Effector memory CD8-positive, alpha-beta T cell (primary cell): ENCODE data around the gene SIAH3.
A peak's percentile ranks its signal among the peaks of the same experiment; 100 is the strongest.

ENCODE experiments used
- ATAC-seq: fragments of 150-1000 bp; cut with Tn5 transposase; replicated peaks from 2 replicates; pipeline ENCODE4 v1.10.0; 2021; ENCODE audit warnings: mild to moderate bottlenecking, moderate library complexity
- DNase-seq, 3 experiments: peaks; one replicate each; pipeline ENCODE4 v3.0.0; 2021
- H3K27ac Mint-ChIP-seq, 2 donors: one replicate each; pipeline ENCODE4 v1.8.0; 2022; ENCODE audit warnings: mild to moderate bottlenecking in 2 of 2, mixed read lengths in 2 of 2, moderate library complexity in 2 of 2
- H3K27me3 Mint-ChIP-seq, 2 donors: one replicate each; pipeline ENCODE4 v1.8.0; 2022; ENCODE audit warnings: mixed read lengths in 2 of 2
- H3K36me3 Mint-ChIP-seq: one replicate; pipeline ENCODE4 v1.8.0; 2022; ENCODE audit warnings: mild to moderate bottlenecking, moderate library complexity, mixed read lengths; ENCODE audit not compliant: insufficient read depth
- H3K4me1 Mint-ChIP-seq, 2 donors: one replicate each; pipeline ENCODE4 v1.8.0; 2022; ENCODE audit warnings: low read depth in 2 of 2, mixed read lengths in 2 of 2
- H3K4me3 Mint-ChIP-seq, 2 donors: one replicate each; pipeline ENCODE4 v1.8.0; 2022; ENCODE audit warnings: mild to moderate bottlenecking in 2 of 2, mixed read lengths in 2 of 2, moderate library complexity in 2 of 2
- H3K9me3 Mint-ChIP-seq, 2 donors: one replicate each; pipeline ENCODE4 v1.8.0; 2022; ENCODE audit warnings: mixed read lengths in 2 of 2

SIAH3 gene

DNA sequence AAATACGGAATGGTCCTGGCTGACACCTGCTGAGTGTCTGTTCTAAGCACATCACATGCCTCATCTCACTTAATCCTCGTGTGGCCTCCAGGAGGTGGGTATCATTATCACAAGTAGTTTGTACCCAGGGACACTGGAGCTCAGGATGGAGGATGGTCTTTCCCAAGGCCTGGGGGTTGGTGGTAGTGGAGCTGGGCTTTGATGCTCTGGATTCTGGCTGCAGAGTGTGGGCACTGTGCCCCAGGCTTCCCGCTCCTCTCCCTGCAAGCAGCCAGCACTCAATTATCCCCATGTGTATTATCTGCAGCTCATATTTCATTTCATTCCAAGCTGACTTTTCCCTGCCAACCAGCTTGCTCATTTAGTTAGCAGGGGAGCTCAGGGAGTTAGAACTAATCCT is 52.1 kb downstream of the SIAH3 start:
- DNase-seq = no peak
- no peak overlapping the region for H3K27ac Mint-ChIP-seq
- no peak for ATAC-seq

DNA sequence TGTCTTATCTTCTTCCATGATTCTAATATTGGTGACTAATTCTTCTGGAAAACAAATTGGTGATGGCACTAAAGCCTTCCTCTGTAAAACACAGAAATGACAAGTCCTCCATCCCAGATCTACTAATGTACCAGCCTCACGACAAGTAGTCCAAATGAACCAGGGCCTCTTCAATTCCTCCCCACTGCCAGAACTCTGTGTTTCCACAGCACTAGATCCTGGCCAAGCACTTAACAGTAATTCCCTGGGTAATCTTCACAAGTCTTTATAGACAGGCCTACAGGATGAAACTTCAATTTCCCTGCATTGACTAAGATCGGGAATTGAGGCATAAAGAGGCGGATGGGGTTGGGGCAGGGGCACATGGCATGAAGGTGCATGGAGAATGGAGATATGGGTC is 52.7 kb downstream of the SIAH3 start:
- Mint-ChIP-seq H3K27me3 (peaks cover 13 to 53% of the 10 kb centered on the region in 2 donors), H3K4me3 (no peak overlapping the region), H3K27ac (no peak overlapping the region), H3K36me3 (peaks cover 3% of the 10 kb centered on the region), H3K9me3 (no peaks in the 10 kb centered on the region), H3K4me1 (no peaks in the 10 kb centered on the region)
- no peak for ATAC-seq
- no peak for DNase-seq

More for the DNA sequence above, 52.1 kb downstream of the SIAH3 start:
- Mint-ChIP-seq H3K4me1 (no peaks in the 10 kb centered on the region), H3K36me3 (peaks cover 3% of the 10 kb centered on the region), H3K4me3 (no peak overlapping the region), H3K9me3 (no peaks in the 10 kb centered on the region), H3K27me3 (peaks cover 13 to 47% of the 10 kb centered on the region in 2 donors)

DNA sequence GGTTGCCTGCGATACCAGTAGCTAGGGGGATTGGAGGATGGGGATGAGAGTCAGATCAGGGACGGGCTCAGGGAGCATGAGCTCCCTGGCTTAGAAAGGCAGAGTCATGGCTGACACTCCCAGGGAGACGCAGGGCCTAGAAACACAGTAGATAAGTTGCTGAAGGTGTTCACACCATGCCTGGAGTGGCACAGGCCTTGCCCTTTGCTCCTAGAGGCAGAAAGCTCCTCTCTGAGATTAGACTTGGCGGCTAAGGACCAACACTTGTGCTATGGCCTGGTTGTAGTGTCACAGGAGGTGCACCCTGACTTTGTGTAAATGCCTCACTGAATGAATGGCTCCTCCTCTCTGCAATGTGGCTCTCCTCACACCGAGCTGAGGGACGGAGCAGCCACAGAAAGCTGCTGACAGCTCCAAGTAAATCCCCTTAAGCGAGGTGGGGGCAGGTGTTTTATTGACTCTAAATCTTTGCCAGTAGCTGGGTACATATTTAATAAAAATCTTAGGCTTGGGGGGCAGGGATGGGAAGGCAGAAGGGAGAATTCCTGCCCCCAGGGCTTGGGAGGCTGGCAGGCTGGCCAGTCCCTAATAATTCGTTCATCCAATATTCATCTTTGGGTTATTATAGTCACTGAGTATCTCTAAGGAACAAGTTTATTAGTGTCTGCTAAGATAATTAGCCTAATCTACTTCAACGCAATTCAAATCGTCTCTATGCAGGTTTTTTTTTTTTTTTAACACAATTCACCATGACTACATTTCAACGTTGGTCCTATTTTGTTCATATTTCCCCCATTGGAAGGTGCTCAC is 54.9 kb downstream of the SIAH3 start:
- no peak for ATAC-seq
- DNase-seq = no peak
- peaks cover 17 to 62% of the 10 kb centered on the region in 2 donors for H3K27me3 Mint-ChIP-seq
- H3K9me3 Mint-ChIP-seq = peaks cover 0 to 3% of the 10 kb centered on the region in 2 donors
- H3K36me3 Mint-ChIP-seq = no peaks in the 10 kb centered on the region
- no peak overlapping the region for H3K27ac Mint-ChIP-seq
- H3K4me3 Mint-ChIP-seq = no peak overlapping the region
- H3K4me1 Mint-ChIP-seq = peaks cover 0 to 4% of the 10 kb centered on the region in 2 donors

DNA sequence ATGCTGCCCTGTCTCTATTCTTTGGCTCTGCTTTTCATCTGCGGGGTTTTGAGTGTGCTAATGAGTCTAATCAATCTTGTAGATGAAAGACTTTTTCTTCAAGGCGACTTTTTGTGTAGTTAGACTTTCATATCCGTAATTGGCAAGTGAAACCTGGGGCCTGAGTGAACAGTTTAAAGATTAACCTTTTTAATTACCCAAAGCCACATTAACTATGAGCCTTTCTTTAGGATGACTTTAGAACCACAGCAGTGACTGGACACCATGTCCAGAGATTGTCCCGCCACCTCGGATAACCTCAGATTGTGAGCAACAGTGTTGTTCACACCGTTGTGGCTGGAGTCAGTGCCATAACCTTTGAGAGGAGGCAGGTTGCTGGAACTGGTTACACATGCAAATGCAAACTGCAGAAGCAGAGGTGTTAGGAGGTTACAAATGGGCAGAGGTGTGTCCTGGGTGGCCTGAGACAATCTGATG is 58.7 kb downstream of the SIAH3 start:
- DNase-seq = no peak
- H3K36me3 Mint-ChIP-seq = peaks cover 3% of the 10 kb centered on the region
- H3K9me3 Mint-ChIP-seq = peaks cover 0 to 3% of the 10 kb centered on the region in 2 donors
- no peak for ATAC-seq
- no peak overlapping the region for H3K27ac Mint-ChIP-seq
- peaks cover 7 to 54% of the 10 kb centered on the region in 2 donors for H3K27me3 Mint-ChIP-seq
- no peak overlapping the region for H3K4me3 Mint-ChIP-seq
- peaks cover 0 to 4% of the 10 kb centered on the region in 2 donors for H3K4me1 Mint-ChIP-seq

DNA sequence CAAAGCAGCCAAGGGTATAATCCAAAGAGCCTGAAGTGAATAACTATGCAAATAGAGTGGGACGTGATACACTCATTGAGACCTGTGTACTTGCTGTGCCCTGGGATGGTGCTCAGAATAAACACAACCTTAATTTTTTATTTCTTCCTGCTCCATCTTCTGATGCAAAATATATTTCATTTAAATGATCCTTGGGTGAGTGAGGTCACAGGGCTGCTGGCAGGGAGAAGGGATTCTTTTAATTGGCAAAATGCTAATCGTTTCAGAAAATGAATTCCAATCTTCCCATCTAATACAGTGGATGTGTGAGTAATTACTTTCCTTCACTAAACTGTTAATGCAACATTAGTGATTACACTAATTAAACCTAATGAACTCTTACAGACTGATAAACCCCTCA is 63.5 kb downstream of the SIAH3 start:
- Mint-ChIP-seq H3K27ac (no peak overlapping the region), H3K36me3 (peaks cover 3% of the 10 kb centered on the region)

DNA sequence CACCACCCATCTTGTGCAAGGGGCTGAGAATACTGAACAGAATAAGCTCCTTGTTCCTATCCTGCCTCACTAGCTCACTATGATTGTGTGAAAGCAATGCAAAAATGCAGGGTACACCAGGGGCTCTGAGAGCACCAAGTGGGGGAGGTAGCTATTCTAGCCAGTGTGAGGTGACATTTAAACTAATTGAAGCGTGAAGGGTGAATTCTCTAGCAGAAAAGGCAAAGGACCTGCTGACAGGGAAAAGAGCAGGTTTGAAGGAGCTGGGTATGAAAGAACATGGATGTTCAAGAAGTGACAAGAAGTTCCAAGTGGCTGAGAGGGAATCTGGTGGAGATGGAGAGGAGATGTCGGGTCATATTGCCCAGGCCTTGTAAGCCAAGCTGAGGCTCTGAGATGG is 64.2 kb downstream of the SIAH3 start:
- H3K9me3 Mint-ChIP-seq = no peaks in the 10 kb centered on the region
- H3K27ac Mint-ChIP-seq = no peak overlapping the region
- H3K4me3 Mint-ChIP-seq = no peak overlapping the region
- no peak for ATAC-seq
- H3K27me3 Mint-ChIP-seq = peaks cover 25 to 73% of the 10 kb centered on the region in 2 donors
- no peak for DNase-seq
- H3K36me3 Mint-ChIP-seq = peaks cover 3% of the 10 kb centered on the region
- peaks cover 0 to 11% of the 10 kb centered on the region in 2 donors for H3K4me1 Mint-ChIP-seq

More for the DNA sequence above, 63.5 kb downstream of the SIAH3 start:
- Mint-ChIP-seq H3K4me3 (no peak overlapping the region), H3K27me3 (peaks cover 25 to 70% of the 10 kb centered on the region in 2 donors), H3K9me3 (no peaks in the 10 kb centered on the region), H3K4me1 (peaks cover 0 to 11% of the 10 kb centered on the region in 2 donors)
- no peak for ATAC-seq
- no peak for DNase-seq

DNA sequence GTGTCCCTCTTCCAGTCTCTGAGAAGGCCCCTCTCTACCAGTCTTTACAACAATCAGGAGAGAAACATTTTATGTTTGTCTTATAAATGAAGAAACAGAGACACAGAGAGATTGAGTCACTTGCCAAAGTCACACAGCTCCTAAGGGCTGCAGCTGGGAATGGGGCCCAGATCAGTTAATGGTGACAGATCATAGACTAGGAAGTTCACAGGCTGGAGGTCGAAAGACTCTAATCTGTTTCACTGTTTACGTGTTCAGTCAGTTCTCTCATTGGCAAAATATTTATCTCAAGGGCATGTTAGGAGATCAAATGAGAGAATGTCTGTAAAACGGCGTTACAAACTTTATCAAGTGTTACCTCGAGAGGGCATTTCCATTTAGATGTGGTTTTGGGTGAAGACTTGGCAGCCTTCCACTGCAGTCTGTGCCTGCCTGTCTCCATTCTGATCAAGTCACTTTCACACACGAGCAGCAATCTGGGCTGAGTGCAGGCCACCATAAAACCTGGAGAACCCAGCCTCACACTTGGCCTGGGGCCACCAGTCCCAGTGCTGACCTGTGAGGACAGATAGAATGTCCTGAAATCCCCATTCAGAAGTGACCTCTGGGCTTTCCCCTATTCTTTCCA is 65.1 kb downstream of the SIAH3 start:
- Mint-ChIP-seq H3K4me3 (no peak overlapping the region), H3K9me3 (no peaks in the 10 kb centered on the region)
- no peak for ATAC-seq

DNA sequence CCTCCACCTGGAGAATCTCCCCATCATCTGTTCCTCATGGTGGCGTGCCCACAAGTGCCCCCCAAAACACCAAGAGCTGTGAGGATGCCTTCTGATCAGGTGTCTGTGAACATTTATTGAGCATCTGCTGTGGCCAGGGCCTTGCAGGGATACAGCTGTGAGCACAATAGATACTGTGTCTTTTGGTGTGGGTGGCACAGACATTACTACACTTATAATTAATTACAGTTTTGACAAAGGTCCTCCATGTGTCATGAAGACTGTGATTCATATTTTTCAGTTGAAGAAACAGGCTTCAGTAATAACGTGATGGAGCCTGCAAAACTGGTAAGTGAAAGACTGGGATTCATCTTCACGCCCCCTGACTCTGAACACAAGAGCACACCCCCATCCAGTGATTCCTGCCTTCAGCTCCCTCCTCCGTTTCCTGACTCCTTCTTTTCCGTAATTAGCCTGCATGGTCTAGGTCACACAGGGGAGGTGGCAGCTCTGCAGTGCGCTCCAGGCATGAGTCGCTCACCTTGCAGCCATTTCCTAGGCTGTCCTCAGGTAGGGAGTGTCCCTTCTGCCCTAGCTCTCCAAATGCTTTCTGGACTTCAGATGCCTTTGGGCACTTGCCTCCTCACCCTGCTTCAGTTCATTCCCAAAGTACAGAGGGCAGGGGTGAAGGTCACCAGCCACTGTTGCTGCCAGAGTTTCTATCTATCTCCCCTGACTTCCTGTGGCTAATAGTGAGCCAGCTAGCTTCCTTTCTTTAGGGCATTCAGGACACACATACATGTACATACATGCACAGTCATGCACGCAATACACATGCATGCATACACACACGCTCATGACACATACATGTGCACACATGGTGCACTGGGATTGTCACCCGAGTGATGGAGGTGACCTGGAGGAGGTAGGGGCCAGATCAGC is 66.5 kb downstream of the SIAH3 start:
- no peak overlapping the region for H3K4me3 Mint-ChIP-seq
- H3K36me3 Mint-ChIP-seq = no peaks in the 10 kb centered on the region
- peaks cover 0 to 7% of the 10 kb centered on the region in 2 donors for H3K4me1 Mint-ChIP-seq
- peak overlapping the region in 1 of 2 donors; percentile 50 for H3K27ac Mint-ChIP-seq
- no peaks in the 10 kb centered on the region for H3K9me3 Mint-ChIP-seq
- H3K27me3 Mint-ChIP-seq = peaks cover 27 to 75% of the 10 kb centered on the region in 2 donors
- no peak for DNase-seq
- no peak for ATAC-seq

More for the DNA sequence above, 65.1 kb downstream of the SIAH3 start:
- Mint-ChIP-seq H3K27ac (no peak overlapping the region), H3K27me3 (peaks cover 28 to 73% of the 10 kb centered on the region in 2 donors), H3K36me3 (peaks cover 2% of the 10 kb centered on the region), H3K4me1 (peaks cover 0 to 7% of the 10 kb centered on the region in 2 donors)
- DNase-seq = no peak

DNA sequence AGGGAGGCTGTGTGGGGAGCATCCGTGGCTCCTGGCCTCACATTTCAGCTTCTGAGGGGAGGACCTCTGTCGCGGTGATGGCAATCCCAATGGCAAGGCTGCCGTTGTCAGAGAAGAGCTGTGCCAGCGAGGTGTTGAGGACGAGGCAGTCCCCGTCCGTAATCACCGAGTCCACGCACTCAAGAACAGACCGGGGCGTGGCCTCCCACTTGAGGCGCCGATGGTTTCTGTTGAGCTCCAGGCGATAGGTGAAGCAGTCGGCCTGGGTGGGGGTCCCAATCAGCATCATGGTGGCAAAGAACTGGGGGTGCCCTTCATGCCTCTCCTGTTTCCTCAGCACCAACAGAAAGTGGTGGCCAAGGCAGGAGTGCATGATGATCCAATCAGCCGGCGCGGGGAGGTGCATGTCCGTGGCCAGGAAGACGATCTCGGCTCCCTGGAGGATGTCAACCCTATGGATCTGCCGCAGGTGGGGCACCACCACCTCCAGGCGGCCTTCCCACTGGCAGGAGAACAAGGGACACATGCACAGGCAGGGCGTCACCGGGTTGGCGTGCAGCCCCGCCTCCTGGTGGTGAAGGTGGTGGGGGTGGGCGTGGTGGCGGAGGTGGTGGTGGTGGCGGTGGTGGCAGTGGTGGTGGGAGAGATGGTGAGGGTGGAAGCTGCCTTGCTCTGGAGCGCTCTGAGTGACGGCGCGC is 68.1 kb downstream of the SIAH3 start:
- H3K4me1 Mint-ChIP-seq = peaks cover 0 to 7% of the 10 kb centered on the region in 2 donors
- H3K9me3 Mint-ChIP-seq = no peaks in the 10 kb centered on the region
- DNase-seq (no peak), ATAC-seq (no peak)
- H3K4me3 Mint-ChIP-seq = no peak overlapping the region
- peaks cover 27 to 67% of the 10 kb centered on the region in 2 donors for H3K27me3 Mint-ChIP-seq
- no peaks in the 10 kb centered on the region for H3K36me3 Mint-ChIP-seq
- H3K27ac Mint-ChIP-seq = no peak overlapping the region

DNA sequence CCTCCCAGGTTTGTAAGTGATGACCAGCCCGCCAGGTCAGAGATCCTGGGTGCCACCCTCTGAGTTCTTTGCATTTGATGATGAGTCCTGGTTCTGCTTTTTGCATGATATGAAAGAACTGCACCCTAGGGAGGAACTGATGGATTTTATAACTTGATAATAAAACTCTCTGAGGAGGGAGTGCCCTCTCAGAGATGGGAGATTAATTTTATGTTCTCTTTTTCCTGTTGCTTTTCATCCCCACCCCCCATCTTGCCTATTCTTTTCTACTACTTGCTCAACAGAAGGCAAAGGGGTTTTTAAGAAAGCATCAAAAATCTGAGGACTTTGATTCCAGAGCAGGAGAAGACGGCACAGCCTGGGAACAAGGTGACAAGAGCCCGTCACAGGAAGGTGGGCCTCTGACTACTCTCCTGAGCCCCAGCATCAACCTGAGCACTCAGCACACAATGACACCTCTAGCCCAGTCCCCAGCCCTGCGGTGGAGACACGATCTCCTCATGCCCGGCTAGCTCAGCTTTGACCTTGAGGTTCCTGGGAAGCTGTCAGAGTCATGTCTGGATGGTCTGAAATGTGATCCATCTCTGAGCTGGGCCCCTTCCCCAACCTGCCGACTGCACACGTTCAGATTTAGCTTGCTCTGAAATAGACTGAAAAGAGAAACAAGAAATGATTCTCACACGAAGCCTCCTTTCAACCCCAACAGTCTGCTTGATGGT is 69.1 kb downstream of the SIAH3 start:
- DNase-seq = no peak
- H3K27me3 Mint-ChIP-seq = peaks cover 27 to 57% of the 10 kb centered on the region in 2 donors
- H3K27ac Mint-ChIP-seq = no peak overlapping the region
- no peaks in the 10 kb centered on the region for H3K9me3 Mint-ChIP-seq
- H3K36me3 Mint-ChIP-seq = no peaks in the 10 kb centered on the region
- no peak for ATAC-seq
- no peak overlapping the region for H3K4me3 Mint-ChIP-seq
- peaks cover 0 to 7% of the 10 kb centered on the region in 2 donors for H3K4me1 Mint-ChIP-seq

DNA sequence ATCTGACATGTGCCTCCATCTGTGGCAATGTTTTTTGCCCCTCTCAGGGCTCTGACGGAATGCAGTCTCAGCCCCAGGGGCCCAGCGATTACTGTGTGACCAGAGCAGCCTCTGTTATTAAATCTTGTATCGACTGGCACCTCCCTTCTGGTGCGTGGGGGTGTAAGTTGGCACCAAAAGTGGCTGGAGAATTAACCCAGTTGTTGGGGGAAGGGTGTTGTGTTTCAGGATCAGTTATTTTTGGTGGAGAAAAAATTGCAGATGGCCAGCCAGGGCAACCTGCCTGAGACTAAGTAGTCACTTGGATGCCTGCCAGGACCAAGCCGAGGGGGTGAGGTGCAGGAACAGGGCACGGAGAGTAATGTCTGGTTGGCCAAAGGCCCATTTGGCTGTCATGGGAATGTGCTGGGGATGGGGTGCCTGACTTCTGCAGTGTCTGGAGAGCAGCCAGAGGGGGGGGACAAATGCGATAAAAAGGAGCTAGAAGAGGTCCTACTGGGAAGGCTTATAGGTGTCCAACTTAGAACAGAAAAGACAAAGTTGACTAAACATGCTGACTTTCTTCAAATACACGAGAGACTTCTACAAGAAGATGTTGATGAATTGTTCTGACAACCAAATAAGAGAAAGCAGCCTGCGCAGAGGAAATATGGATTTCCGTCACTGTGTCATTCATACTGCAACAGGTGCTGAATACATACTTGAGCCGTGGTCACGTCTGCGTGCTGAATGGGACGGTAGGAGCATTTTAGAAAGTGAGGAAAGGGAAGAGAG is 69.8 kb downstream of the SIAH3 start:
- Mint-ChIP-seq H3K36me3 (no peaks in the 10 kb centered on the region), H3K27ac (no peak overlapping the region), H3K27me3 (peaks cover 22 to 51% of the 10 kb centered on the region in 2 donors), H3K4me1 (peaks cover 0 to 5% of the 10 kb centered on the region in 2 donors), H3K9me3 (no peaks in the 10 kb centered on the region), H3K4me3 (no peak overlapping the region)
- ATAC-seq = no peak
- no peak for DNase-seq

DNA sequence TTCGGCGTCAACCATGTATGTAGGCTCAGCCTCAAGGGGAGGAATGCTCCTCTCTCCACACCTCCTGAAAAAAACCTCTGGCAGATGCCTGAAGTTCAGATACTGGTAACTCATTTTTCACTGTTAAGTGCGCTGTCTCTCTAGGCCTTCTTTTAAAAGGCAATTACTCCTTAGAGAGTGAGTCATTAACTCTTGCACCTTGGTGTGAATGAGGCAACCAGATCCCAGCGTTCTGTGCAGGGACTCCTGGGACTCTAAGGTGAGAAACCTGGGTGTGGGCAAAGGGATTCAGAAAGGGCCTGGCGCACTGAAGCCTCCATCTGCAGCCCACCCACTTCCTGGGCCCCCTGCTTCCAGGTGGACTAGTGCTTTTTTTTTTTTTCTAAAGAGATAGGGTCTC is 71.7 kb downstream of the SIAH3 start:
- no peak overlapping the region for H3K4me3 Mint-ChIP-seq
- DNase-seq (no peak), ATAC-seq (no peak)
- H3K27me3 Mint-ChIP-seq = peaks cover 27 to 51% of the 10 kb centered on the region in 2 donors
- no peaks in the 10 kb centered on the region for H3K9me3 Mint-ChIP-seq
- no peaks in the 10 kb centered on the region for H3K36me3 Mint-ChIP-seq
- H3K4me1 Mint-ChIP-seq = no peaks in the 10 kb centered on the region
- H3K27ac Mint-ChIP-seq = no peak overlapping the region
